ENCODE results near the gene KIAA1217.
"Not testable (repeated sequence)": the region's sequence is repeated elsewhere in the genome, so short reads cannot be mapped to it uniquely, and the experiment has no call there.

The KIAA1217 gene

DNA sequence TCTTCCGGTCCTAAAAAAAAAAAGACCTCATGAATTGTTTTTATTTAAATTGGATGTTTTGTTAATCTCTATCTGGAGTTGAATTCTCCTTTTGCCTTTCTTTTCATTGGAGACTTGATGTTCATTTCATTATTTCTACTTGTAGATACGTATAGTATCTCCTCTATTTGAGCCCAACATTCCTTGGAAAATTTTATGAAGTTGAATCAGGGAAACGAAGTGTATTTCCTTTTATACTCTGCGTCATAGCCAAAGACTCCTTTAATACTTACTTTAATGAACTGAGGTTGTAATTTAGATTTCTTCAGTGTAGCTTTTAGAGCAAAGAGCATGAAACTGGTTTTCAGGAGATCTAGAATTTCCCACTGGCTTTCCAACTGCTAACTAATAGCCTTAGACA is 132.4 kb downstream of the KIAA1217 start:
- no peak for FAIRE-seq

DNA sequence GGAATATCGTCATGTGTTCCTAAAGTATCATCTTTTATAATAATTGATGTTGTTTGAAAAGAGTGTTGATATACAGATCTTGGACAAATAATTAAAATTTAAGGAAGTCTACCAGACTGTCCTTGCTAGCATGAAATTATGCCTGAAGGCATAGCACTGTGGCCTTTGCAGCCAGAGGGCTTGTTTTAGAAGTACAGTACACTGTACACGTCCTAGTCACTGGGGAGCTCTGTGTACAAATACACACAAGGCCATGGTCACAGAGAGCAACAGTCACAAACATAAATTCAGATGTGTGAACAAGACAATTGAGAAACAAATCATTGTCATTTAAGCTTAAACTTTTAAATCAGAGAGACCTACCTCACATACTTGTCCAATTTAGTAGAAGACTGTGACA is 133.0 kb downstream of the KIAA1217 start:
- FAIRE-seq: no peak

DNA sequence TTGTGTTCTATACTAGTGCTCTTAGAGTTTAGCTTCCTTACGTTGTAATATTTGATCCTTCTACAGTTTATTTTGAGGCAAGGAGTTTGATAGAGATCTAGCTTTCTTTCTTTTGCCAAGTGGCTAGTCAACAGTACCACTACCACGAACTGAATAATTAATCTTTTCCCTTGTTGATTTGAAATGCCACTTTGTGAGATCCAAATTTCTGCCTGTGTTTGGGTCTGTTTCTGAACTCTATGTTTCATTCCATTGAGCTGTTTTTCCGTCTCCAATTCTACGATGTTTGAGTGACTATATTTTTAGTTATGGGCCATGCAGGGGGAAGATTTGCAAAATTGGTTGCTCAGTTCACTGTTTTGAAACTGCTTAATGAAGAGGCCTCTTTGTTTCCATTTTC is 134.7 kb downstream of the KIAA1217 start:
- FAIRE-seq: no peak

DNA sequence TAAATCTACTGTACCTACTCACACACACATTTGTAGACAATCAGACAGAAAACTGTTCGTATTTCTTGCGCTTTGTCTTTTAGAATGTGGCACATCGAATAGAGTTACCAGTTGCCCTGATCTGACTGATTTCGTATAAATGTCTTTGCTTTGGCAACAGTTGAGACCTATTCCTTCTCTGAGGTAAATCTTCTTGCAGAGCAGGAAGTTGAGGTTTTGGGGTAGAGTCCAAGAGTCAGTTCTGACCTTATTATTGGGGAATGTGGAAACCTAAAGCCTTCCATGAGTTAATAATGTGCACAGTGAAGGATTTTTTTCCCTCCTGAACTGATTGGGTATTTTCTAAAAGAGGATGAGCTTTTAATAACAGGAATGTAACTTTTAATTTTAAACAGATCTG is 135.3 kb downstream of the KIAA1217 start:
- no peak for FAIRE-seq

DNA sequence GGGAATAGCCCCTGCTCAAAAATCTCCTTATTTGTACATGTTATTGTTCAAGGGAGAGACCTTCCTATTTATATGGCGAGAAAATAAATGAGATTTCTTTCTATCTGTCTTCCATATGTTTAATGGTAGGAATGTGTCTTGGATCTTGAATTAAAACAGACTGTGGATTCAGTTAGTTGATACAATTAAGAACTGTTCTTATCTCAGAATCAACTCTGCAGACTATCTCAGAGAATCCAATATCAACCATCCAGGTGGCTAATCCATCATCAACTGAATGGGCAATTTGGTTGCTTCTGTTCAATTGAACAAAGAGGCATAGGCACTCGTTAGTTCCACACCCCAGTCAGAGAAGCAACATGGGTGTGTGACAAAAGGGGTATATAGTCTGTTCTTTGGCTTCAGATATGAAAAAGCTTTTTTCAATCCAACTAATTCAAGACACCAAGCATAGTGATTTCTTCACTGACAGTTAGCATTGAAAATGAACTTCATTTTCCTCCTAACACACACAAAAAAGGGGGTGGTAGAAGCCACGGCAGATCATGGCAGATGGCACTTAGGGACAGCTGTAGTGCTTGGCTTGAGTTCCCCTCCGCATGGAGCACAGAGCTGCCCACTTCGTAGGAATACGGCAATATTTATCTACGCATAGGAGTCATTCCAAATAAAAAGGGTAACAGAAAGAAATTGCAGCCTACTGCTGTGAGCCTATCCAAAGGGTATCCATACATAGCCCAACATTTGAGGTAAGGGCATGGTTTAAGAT is 135.9 kb downstream of the KIAA1217 start:
- no peak for FAIRE-seq

DNA sequence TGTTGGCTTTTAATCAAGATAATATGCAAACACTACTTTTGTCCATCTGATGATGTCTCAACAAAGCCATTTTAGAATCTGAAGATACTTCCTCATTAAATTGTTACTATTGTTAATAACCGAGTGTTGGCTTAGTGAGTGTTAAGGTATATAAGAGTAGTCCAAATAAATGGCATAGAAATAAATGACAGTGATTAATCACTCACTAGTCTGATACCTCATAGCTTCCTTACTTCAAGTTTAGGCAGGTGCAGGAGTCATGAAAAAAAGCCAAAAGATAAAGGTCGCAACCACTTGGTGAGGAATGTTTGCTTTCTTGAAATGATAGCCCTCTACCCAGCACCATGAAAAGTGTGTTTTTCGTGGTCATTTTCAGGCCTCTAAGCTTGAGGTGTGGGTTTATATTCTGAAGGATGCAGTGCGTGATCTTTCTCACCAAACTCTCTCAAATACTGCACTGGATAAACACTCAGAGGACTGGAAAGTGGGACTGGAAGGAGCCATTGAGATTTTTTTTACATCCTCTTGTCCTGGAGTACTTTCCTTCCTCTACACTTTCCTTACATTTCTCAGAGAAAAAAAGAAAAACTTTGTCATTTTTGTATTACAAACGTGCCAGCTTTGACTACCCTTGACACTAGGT is 138.1 kb downstream of the KIAA1217 start:
- FAIRE-seq: no peak

DNA sequence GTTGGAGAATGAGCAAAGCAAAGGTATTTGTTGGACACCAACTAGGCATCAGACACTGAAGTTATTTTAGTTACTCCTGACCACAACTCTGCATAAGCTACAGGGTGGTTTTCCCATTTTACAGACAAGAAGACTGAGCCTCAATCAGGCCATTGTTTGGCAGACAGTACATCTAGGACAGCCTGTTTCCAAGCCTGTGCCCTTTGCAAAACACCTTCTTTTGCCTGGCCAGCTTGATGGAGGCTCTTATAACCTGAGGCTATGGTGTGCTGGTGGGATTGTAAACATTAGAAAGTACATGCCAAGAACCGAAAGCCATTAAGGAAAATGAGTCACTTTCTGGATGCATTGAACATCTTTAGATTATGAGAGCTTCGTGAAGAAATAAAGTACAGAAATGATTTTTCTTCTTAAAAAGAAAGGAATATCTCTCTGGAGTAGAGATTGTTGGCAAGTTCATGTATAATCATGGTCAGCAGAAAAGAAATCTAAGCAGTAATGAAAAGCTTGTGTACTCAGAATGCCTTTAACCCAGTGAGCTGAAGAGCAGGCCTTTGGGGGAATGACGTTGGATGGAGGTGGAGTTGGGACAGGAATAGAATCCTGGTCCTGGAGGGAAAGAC is 140.6 kb downstream of the KIAA1217 start:
- FAIRE-seq: no peak

DNA sequence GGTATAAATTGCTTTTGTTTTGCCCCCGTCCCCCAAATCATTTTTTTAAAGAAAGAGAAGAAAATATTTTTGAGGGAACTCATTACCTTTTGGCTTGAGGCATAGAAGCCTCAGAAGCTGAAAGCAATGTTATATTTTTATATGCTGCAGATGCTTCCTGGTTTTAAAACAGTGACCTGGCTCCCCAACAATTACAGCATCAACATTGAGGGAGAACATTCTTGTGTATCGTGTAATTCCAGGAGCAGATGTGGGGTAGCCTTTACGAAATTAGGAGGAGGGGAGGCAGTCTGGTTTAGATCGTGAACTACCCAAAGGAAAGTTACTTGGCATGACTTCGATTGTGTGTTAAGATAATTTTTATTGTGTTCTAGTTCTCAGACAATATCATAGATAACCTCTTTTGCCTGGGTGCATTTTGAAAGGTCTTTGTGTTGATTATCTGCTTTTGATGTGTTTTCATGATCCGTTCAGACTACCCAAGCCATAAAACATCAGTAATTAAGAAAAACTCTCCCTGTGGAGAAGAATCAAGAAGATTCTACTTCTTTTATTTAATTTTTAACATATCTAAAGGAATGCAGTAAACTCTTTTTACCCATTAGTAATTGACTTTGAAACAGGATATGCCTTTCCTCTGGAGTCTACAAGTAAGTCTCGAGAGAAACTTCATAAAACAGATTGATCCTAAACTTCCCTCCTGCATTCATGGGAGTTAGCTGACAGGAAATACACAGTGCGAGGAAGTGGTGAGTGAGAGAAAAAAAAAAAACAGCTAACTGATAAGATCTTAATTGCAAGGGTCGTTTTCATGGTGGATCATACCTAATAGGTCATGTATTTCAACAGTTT is 141.4 kb downstream of the KIAA1217 start:
- no peak for FAIRE-seq

DNA sequence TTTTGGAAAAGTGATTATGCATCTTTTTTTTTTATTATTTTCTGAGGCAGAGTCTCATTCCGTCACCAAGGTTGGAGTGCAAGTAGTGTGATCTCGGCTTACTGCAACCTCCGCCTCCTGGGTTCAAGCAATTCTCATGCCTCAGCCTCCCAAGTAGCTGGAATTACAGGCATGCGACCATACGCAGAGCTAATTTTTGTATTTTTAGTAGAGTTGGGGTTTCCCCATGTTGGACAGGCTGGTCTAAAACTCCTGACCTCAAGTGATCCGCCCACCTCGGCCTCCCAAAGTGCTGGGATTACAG is 141.9 kb downstream of the KIAA1217 start:
- not testable (repeated sequence) for FAIRE-seq

DNA sequence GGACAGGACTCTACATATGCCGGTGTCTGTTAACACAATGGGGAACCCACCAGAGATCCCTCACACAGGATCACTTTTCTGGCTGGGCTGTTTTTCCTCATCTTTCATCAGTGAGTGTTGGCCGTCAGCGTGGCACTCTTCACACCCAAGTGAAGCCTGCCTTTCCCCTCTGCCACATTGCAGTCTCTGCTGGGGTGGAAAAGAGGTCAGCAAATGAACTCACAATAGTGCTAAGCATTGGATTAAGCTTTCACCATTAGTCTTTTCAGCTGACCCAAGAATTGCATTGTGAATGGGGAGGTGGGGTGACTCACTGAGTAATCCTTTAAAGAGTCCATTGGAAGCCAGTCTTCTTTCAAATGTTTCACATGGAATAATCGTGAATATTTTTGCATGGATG is 143.0 kb downstream of the KIAA1217 start:
- no peak for FAIRE-seq

DNA sequence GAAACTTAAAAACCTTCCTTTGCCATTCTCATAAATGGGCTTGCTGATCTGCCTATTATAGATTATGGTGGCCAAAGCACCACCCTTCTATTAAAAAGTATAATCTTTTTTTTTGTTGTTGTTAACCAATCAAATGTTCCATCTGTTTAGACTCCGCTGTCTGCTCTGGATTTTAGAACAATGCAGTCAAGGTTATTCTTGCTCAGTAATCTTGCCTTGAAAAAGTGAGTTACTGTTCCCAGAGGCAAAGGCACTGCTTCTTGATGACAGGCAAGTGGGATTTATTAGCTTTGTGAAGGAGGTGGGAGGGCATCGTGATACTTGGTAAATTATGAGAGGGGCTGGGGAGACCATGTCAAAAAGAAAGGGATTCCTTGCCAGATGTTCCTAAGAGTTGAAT is 143.5 kb downstream of the KIAA1217 start:
- no peak for FAIRE-seq

DNA sequence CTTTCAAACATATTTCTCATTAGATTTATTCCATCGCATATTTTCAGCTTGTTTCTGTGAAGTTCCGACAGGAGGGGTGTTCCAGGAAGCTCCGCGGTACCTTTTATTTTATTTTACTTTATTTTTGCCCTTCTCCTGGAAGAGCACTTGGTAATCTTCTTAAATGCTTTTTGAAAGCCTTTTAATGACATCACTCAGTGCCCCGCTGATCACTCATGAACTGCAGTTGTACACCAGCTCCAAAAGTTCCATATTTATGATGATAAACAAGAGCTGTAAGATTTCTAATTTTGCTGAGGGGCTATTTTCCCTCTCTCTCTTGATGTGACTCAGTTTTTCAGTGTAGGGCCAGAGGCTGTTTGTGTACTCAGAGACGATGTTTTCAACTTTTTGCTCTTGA is 144.4 kb downstream of the KIAA1217 start:
- FAIRE-seq: no peak

DNA sequence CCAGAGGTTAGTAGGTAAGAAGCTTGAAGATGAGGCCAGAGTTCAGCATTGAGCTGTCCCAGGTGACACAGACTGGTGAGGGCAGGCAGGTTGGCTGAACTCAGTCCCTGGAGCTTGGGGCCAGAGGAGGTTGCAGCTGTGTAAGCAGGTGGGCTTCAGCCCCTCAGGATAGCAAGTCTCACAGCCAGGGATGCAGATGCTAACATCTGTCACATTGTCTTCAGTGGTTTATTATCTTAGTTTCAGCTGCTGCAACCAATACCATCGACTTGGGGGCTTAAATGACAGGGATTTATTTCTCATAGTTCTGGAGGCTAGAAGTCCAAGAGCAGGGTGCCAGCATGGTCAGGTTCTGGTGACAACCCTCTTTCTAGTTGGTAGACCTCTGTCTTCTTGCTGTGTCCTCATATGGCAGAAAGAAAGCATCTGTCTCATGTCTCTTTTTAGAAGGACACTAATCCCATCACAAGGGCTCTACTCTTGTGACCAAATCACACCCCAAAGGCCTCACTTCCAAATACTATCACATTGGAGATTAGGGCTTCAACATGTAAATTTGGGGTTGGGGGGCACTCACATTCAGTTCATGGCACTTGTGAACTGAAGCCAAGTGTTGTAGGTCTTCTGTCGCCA is 146.2 kb downstream of the KIAA1217 start:
- no peak for FAIRE-seq

DNA sequence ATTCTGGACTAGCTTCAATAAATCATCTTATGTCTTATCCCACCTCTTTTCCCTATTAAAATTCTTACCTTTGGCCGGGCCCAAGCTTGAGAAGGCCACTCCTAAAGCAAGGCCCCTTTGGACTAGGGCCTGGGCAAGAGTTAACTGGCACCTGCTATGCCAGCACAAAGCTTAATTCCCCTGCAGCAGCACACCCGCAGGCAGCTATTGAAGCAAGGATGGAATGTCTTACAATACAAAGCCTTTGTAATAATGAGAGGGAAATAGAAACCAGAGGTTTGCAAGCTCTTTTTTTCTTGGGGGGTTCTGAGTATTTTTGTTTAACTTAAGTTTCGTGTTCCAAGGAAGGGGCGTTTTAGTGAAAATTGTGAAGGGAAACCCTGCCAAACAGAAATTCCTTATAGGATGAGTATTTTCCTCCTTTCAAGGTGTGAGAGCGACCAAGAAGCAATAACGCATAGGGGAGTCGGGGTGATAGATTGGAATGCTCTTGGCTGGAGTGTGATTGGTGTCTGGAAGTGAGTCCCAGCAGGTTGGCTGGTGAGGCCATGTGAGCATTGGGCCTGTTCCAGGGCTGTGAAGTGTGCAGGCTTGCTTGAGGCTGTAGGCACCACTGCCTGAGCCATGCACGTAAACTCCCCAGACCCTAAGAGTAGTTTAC is 148.5 kb downstream of the KIAA1217 start:
- no peak for FAIRE-seq

DNA sequence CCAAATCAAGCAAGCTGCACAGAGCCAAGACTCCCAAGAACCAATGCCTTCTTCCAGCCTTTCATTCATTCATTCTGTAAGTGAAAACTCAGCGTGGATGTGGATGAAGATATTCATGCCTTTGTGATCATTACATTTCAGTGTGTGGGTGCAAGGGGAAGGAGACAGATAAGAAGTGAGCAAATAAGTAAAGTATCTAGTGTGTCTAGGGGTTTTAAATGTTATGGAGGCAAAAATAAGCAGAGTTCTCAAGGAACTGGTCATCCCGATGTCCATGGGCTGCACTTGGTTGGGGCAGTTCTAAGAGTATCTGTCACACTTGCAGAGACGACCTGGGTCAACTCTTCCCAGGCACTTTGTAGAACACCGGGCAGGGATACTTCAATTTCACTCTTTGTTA is 149.1 kb downstream of the KIAA1217 start:
- FAIRE-seq: no peak

DNA sequence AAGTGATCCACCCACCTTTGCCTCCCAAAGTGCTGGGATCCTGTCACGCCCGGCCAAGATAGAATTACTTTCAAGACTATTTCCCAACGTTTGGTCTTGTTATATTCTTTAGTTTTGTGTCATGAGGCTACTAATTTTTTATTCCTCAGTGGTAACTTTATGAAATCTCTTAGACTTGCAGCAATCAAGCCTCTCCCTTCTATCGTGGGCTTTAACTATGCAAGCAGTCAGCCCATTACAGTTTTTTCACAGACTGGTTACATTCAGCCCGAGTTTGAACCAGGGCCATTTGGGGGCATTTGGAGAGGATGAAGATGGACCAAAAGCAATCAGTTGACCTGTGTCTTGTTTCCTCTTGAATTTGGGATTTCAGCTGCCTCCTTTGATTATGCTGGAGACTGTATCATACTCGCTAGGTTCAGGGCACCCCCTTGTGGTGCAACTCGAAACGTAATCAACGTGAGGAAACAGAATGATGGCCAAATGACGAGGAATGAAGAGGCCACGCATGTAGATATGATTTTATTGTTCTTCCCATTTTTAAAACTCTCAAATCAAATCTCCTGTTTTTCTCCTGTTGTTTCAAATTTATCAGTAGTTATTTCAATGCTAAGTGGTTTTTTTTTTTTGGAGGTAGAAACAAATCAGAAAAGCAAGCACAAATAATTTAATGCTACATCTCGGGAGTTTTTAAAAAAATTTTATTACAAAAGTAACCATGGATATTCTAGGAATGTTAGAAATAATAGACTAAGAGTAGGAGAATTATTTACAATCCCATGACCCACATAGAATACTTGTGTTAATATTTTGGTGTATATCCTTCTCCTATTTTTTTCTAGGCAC is 151.6 kb downstream of the KIAA1217 start:
- no peak for FAIRE-seq

DNA sequence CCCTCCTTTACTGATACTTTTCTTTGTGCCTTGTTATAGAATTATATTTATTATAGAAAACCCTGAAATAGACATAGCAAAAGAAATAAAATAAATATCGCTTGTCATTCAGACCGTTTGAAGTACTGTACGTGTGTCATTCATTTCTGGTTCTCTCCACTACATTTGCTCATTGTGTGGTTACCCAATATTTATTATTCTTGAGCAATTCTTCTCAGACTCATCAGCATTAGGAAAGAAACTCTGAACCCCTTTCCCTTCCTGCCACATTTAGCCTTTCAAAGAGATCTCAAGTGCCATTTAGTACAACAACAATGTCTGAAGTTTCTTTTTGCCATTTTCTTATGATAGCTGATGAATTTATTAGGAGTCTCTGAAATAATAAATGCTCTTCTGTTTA is 154.1 kb downstream of the KIAA1217 start:
- no peak for FAIRE-seq

DNA sequence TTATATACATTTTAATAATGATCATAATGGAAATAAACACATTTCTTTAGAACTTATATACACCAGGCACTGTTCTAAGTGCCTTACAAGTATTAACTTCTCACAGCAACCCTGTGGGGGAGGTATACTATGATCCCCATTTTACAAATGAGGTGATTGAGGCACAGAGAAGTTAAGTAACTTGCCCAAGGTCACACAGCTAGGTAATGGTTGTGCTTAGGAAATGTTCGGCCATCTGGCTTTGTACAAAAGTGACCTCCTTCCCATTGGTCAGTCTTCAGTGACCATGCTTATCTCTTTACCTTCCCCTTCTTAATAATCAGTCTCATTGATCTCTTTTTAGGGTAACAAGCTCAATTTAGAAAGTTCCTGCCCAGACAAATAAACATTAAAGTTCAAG is 158.8 kb downstream of the KIAA1217 start:
- no peak for FAIRE-seq

DNA sequence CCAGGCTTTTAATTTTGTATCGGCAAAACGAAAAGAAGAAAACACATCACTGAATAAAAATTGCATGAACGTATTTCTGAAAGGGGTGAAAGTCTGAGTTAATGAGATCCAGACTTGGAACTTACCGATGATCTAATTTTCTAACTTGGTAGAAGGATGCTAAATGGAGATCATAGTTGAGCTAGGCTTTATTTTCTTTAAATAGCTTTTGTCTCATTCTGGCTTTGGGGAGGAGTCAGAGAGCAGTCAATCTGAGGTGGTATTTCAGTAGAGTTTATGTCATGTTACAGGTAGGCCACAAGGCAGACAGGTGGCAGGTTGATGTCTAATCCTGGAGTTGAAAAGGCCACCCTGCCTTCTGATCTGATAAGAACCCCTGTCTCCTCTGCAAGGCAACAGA is 161.9 kb downstream of the KIAA1217 start:
- no peak for FAIRE-seq

DNA sequence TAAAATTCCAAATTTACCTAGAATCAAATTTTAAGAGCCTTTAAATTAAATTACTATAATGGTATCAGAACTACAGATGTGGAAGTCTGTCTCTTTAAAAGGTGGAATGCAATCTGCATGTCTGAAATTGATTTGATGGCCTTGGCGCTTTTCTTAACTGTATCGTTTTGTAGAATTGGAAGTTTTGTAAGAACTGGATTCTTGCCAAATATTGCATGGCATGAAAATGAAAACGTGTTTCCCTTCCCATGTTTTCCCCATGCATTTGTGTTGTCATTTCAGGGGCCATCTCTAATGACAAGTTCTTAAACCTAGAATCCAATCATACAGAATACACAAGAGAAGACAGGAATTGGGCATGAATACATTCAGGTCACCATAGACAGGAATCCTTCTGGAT is 162.5 kb downstream of the KIAA1217 start:
- no peak for FAIRE-seq

DNA sequence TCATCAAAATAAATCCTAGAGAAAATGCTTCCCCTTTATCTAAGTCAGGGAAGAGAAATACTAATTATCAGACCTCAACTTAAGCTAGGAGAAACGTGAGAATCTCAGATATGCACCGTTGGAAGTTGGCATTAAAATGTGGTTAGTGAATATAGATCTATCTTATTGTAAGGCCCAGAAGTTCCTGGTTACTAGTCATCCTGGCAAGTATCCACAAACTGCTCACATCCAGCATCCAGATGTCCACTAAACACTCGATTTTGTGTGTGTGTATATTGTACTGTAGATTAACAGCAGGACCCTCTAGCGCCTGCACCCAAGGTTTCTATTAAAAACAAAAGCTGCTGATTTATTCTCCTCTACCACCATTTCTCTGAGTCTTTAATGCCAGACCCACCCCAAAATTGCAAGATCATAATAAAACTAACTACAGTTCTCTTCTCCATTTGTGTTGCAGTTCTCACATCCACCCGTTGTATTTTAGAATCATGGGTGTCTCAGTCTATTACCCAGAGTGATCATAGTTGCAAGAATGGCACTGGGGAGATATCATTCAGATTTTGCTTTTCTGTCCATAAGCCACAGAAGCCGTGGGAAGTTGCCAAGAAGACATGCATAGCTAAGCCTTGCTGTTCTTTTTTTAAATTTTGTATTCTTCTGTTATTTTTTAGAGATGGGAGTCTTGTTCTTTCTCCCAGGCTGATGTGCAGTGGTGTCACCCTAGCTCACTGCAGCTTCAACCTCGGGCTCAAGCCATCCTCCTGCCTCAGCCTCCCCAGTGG is 165.4 kb downstream of the KIAA1217 start:
- FAIRE-seq: no peak

Data from TTC549 (cell line).